HL-60 (cell line): Measurements from ENCODE around the gene CTBP2.

ENCODE experiments used
- CTCF ChIP-seq: IDR thresholded peaks from one replicate; pipeline ENCODE4 v1.5.1; 2011; ENCODE audit warnings: low read length, control low read depth, inconsistent platforms; ENCODE audit not compliant: insufficient read depth
- POLR2AphosphoS5 ChIP-seq: IDR thresholded peaks from 2 replicates; pipeline ENCODE4 v1.6.1; 2012; ENCODE audit warnings: low read depth
- REST ChIP-seq: IDR thresholded peaks from 2 replicates; pipeline ENCODE4 v1.6.1; 2012; ENCODE audit warnings: low read depth; ENCODE audit not compliant: insufficient replicate concordance

DNA sequence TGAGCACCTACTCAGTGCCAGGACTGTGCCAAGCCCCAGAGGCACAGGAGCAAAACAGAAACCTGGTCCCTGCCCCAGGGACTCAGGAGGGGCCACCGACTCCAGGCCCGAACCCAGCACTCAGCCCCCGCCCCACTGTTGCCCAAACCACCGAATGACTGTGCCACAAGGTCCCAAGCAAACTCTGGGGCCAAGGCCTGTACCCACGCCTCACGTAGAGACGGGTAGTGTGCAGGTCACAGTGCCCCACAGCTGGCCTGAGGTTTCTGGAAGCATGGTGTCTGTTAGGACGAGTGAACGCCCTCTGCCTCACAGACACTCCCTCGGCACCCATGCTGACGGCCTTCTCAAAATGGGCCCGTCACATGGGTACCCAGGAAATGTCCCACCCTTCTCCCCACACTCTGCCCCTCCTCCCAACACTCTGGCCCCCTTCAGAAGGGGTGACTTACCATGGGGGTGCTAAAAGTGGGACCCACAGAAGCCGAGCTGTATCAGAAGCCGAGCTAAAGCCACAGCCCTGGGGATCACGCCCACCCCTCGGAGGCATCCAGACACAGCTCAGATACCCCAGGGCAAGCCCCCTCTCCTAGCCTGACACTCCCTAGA, 44.2 kb downstream of the CTBP2 start:
- TF ChIP-seq REST (no peak), POLR2AphosphoS5 (no peak), CTCF (no peak)
